HepG2 (cell line): ENCODE measurements around the gene TROAP. TPM values are rescaled to one million over a fixed set of nuclear protein-coding genes. Genes with fewer than 3 reads are reported as not detected.

Experiments
- ATAC-seq: fragments of 200-7000 bp; cut with Tn5 transposase; 3 replicates; pipeline ENCODE4 v1.9.1; 2020; ENCODE audit warnings: mild to moderate bottlenecking, moderate library complexity
- BruUV-seq: library from RNA; stranded (reverse); fragments of 400-500 nt; replicated peaks from 2 replicates; lab custom pipeline; 2021; lab: Mats Ljungman, UMichigan
- CTCF ChIA-PET: fragments of 300-600 bp; formaldehyde crosslinking; extraction: SDS; loops from one replicate; lab custom pipeline; 2021; ENCODE audit warnings: low total read pairs, inconsistent platforms, low intra/inter-chr PET ratio; lab: Yijun Ruan, JAX
- POLR2A ChIA-PET: fragments of 350-600 bp; sonication (Branson Sonifier 250); formaldehyde crosslinking; loops from one replicate; lab custom pipeline; 2020; ENCODE audit warnings: antibody characterized with exemption, inconsistent platforms; lab: Yijun Ruan, JAX
- DNase-seq: peaks from one replicate; pipeline ENCODE4 v3.0.0-alpha.2; 2015; ENCODE audit warnings: low spot score
- FAIRE-seq: peaks from 3 replicates; lab custom pipeline; 2011; peaks lifted over from hg19 to GRCh38; lab: Jason Lieb, UNC
- H2AFZ ChIP-seq: one replicate; pipeline ENCODE4 v1.6.1; 2011; ENCODE audit warnings: low read length, inconsistent platforms
- H3K27ac ChIP-seq: fragments of 300-600 bp; 3 replicates; pipeline ENCODE4 v1.8.0; 2011; ENCODE audit warnings: mixed run types, mild to moderate bottlenecking, mixed read lengths, low read length, inconsistent platforms; ENCODE audit not compliant: insufficient read depth; ENCODE audit errors: extremely low read length
- H3K27me3 ChIP-seq, 2 experiments: fragments of 200-600 bp in 1 of 2; 2 replicates in 1 of 2; 3 replicates in 1 of 2; pipeline versions ENCODE4 v1.6.0 to v1.8.0; 2011; ENCODE audit warnings: low read length in 2 of 2, mild to moderate bottlenecking in 2 of 2, moderate library complexity in 2 of 2, inconsistent platforms in 1 of 2; ENCODE audit not compliant: insufficient read depth in 2 of 2, control insufficient read depth in 1 of 2
- H3K36me3 ChIP-seq, 2 experiments: fragments of 200-600 bp in 1 of 2; replicated peaks in 1 of 2; 2 replicates in 1 of 2; 3 replicates in 1 of 2; pipeline versions ENCODE4 v1.5.1 to v1.8.0; 2011; ENCODE audit warnings: low read length in 2 of 2, inconsistent platforms in 1 of 2; ENCODE audit not compliant: insufficient read depth in 2 of 2, control insufficient read depth in 1 of 2
- H3K4me1 ChIP-seq: 2 replicates; pipeline ENCODE4 v1.5.1; 2012; ENCODE audit warnings: low read length, inconsistent platforms; ENCODE audit not compliant: insufficient read depth
- H3K4me2 ChIP-seq: 2 replicates; pipeline ENCODE4 v1.6.0; 2011; ENCODE audit warnings: low read depth, low read length, inconsistent platforms
- H3K4me3 ChIP-seq, 3 experiments: fragments of 200-600 bp in 1 of 3; sonication (generic), shearing (Covaris generic) in 1 of 3; replicated peaks in 1 of 3; 2 replicates each; pipeline ENCODE4 v1.5.1; 2011 to 2016; ENCODE audit warnings: low read length in 3 of 3, inconsistent platforms in 2 of 3, low read depth in 2 of 3, mild to moderate bottlenecking in 2 of 3, control low read depth in 1 of 3, mixed read lengths in 1 of 3; ENCODE audit not compliant: insufficient read depth in 1 of 3
- H3K79me2 ChIP-seq: one replicate; pipeline ENCODE4 v1.6.1; 2011; ENCODE audit warnings: low read length, inconsistent platforms; ENCODE audit not compliant: insufficient read depth
- H3K9ac ChIP-seq: 2 replicates; pipeline ENCODE4 v1.6.0; 2011; ENCODE audit warnings: mild to moderate bottlenecking, low read depth, low read length, inconsistent platforms; ENCODE audit not compliant: insufficient read depth
- H3K9me3 ChIP-seq: 2 replicates; pipeline ENCODE4 v1.5.1; 2012; ENCODE audit warnings: mild to moderate bottlenecking, low read length
- H4K20me1 ChIP-seq: 2 replicates; pipeline ENCODE4 v1.6.0; 2011; ENCODE audit warnings: inconsistent platforms, mild to moderate bottlenecking, low read length, moderate library complexity; ENCODE audit not compliant: insufficient read depth
- AGO2 ChIP-seq: fragments of 200-400 bp; formaldehyde crosslinking; optimal IDR thresholded peaks from 2 replicates; pipeline ENCODE3; 2017; ENCODE audit warnings: mild to moderate bottlenecking, low read depth, low read length, moderate library complexity
- WGBS: methylation state at CpG from one replicate; pipeline ENCODE4 v1.1.6; 2017; ENCODE audit warnings: low lambda C conversion rate; 5-methylcytosine and 5-hydroxymethylcytosine counted together
- in situ Hi-C: cut with HindIII; loops from 2 replicates; pipeline ENCODE4 v1.10.0; 2017; ENCODE audit warnings: low pct_unique_long_range_greater_than_20kb; ENCODE audit not compliant: extremely low pct_ligation_motif_present
- intact Hi-C: fragments of 100-400 bp; cut with micrococcal nuclease; formaldehyde crosslinking; loops from one replicate; pipeline ENCODE4 v1.10.0; 2022; ENCODE audit not compliant: unreplicated experiment
- polyA plus RNA-seq, 8 experiments: library from polyadenylated mRNA; depleted of rRNA in 3 of 8; stranded (reverse) in 7 of 8; unstranded in 1 of 8; fragments of >200 nt; fragmentation: Illumina TruSeq in 4 of 8; extraction: Trizol in 4 of 8; gene quantifications; 2 replicates each; pipeline versions ENCODE4 v1.2.1 to v1.2.3, GENCODE V29; 2011 to 2016; ENCODE audit warnings: low read depth in 4 of 8, missing spikeins in 1 of 8, mixed read lengths in 1 of 8; ENCODE audit not compliant: insufficient read depth in 1 of 8
- total RNA-seq, 5 experiments: library from RNA; depleted of rRNA; stranded (reverse); fragments of >200 nt; fragmentation: Illumina TruSeq; extraction: Trizol; gene quantifications; 2 replicates each; pipeline ENCODE4 v1.2.3, GENCODE V29; 2016; ENCODE audit warnings: low read depth in 1 of 5
- TF ChIP-seq, protein P1 (sequence below): sonication (generic); formaldehyde crosslinking; IDR thresholded peaks from 2 replicates; pipeline ENCODE4 v1.5.1; 2020; ENCODE audit warnings: missing genetic modification reagents, mild to moderate bottlenecking, borderline replicate concordance
- TF ChIP-seq, protein P2 (sequence below): sonication (generic); formaldehyde crosslinking; IDR thresholded peaks from 2 replicates; pipeline ENCODE4 v1.4.0; 2020; ENCODE audit warnings: mild to moderate bottlenecking, missing genetic modification reagents

Gene TROAP
- total and polyA plus RNA-seq, 2 of the 13 experiments (the other 11 are each of a cell fraction or from before 2014, with no cell fraction given): 22.5 to 30.9 TPM

DNA sequence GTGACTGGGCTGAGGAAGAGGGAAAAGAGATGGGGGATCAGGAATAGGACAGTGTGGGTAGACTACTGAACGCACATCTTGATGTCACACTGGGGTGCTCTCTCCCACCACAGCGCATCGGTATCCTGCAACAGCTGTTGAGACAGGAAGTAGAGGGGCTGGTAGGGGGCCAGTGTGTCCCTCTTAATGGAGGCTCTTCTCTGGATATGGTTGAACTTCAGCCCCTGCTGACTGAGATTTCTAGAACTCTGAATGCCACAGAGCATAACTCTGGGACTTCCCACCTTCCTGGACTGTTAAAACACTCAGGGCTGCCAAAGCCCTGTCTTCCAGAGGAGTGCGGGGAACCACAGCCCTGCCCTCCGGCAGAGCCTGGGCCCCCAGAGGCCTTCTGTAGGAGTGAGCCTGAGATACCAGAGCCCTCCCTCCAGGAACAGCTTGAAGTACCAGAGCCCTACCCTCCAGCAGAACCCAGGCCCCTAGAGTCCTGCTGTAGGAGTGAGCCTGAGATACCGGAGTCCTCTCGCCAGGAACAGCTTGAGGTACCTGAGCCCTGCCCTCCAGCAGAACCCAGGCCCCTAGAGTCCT lies 7.1 kb downstream of the TROAP start (continued):
- TF ChIP-seq, protein P1, sequence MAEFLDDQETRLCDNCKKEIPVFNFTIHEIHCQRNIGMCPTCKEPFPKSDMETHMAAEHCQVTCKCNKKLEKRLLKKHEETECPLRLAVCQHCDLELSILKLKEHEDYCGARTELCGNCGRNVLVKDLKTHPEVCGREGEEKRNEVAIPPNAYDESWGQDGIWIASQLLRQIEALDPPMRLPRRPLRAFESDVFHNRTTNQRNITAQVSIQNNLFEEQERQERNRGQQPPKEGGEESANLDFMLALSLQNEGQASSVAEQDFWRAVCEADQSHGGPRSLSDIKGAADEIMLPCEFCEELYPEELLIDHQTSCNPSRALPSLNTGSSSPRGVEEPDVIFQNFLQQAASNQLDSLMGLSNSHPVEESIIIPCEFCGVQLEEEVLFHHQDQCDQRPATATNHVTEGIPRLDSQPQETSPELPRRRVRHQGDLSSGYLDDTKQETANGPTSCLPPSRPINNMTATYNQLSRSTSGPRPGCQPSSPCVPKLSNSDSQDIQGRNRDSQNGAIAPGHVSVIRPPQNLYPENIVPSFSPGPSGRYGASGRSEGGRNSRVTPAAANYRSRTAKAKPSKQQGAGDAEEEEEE: no peak

DNA sequence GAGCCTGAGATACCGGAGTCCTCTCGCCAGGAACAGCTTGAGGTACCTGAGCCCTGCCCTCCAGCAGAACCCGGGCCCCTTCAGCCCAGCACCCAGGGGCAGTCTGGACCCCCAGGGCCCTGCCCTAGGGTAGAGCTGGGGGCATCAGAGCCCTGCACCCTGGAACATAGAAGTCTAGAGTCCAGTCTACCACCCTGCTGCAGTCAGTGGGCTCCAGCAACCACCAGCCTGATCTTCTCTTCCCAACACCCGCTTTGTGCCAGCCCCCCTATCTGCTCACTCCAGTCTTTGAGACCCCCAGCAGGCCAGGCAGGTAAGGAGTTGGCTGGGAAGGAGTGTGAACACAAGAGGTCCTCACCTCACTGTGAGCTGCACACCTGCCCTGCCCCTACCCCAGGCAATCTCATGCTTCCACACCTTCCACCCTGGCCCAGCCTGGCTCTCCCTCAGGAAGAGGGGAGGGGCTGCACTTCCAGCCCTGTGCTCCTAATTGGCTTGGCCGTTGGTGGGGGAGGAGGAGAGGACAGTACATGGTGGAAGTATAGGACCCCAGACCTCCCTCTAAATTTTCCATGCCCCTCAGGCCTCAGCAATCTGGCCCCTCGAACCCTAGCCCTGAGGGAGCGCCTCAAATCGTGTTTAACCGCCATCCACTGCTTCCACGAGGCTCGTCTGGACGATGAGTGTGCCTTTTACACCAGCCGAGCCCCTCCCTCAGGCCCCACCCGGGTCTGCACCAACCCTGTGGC lies 7.8 kb downstream of the TROAP start:
- H3K27ac ChIP-seq: no peak overlapping the region
- ChIA-PET CTCF (interaction anchor here (1.3 to 2.4 kb wide), 4 partner anchors 11 to 183 kb away, joined by 6 to 56 read pairs (median 20); partner anchors contain the start of gene DNAJC22), POLR2A (interaction anchor here (0.5 to 2.3 kb wide), 4 partner anchors 8 to 587 kb away, joined by 3 to 18 read pairs (median 12); partner anchors contain the start of genes DNAJC22 and TROAP)
- H3K27me3 ChIP-seq: peaks cover 0 to 8% of the 10 kb centered on the region in 2 experiments; a peak in 2 of 5 replicates
- H3K4me1 ChIP-seq: peaks cover 18% of the 10 kb centered on the region
- DNase-seq: no peak
- H3K9me3 ChIP-seq: no peaks in the 10 kb centered on the region
- H2AFZ ChIP-seq: no peak overlapping the region
- H4K20me1 ChIP-seq: no peaks in the 10 kb centered on the region
- BruUV-seq: no TSS peak
- ATAC-seq: no peak
- no peak for FAIRE-seq
- intact Hi-C loops: loop anchor here (1.0 kb wide), 1 partner anchor 11 kb away; no protein-coding TSS in a partner anchor
- H3K4me3 ChIP-seq: no peak overlapping the region
- H3K4me2 ChIP-seq: no peak overlapping the region
- H3K79me2 ChIP-seq: no peaks in the 10 kb centered on the region
- 90% methylated on average over 11 of the region's 14 CpGs for WGBS
- no peak overlapping the region for H3K9ac ChIP-seq
- in situ Hi-C loops: no loop called here
- TF ChIP-seq AGO2: peak; percentile 41
- TF ChIP-seq, protein P2, sequence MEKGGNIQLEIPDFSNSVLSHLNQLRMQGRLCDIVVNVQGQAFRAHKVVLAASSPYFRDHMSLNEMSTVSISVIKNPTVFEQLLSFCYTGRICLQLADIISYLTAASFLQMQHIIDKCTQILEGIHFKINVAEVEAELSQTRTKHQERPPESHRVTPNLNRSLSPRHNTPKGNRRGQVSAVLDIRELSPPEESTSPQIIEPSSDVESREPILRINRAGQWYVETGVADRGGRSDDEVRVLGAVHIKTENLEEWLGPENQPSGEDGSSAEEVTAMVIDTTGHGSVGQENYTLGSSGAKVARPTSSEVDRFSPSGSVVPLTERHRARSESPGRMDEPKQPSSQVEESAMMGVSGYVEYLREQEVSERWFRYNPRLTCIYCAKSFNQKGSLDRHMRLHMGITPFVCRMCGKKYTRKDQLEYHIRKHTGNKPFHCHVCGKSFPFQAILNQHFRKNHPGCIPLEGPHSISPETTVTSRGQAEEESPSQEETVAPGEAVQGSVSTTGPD: no peak
- H3K36me3 ChIP-seq: peaks cover 13 to 37% of the 10 kb centered on the region in 2 experiments
